ENCODE data around the gene EPB41. TPM values are rescaled to one million over a fixed set of nuclear protein-coding genes. Genes with fewer than 3 reads are reported as not detected.

The EPB41 gene
- total and polyA plus RNA-seq, 2 of the 4 experiments (the other 2 are of a cell fraction) = 4.6 to 10.0 TPM

DNA sequence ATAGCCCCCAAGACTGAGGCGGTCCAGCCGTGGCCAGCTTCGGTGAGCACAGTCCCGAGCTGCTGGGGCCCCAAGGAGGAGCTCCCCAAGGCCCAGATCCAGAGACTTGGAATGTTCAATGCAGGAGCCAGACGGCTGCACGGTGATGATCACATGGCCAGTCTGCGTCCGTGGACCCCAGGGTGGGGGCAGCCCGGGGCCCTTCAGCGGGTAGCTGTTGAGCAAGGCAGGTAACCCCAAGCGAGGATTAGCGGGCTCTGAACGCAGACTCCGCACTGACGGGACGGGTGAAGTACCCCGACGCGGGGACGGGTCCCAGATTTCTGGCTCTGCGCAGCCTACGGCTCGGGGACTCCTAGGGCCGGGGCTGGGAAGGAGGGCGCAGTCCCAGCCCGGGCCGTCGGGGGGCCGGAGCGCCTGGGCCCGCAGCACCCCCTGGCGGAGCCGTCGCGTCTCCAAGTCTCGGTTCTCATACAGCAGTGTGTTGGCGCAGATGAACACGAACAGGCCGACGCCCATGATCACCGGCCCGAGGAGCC is 206.6 kb downstream of the EPB41 start:
- no peak for TF ChIP-seq CHD1 (IDR thresholded peaks at IDR 0.05; ENCODE audit: low read depth, low read length)
- TF ChIP-seq, protein P1, sequence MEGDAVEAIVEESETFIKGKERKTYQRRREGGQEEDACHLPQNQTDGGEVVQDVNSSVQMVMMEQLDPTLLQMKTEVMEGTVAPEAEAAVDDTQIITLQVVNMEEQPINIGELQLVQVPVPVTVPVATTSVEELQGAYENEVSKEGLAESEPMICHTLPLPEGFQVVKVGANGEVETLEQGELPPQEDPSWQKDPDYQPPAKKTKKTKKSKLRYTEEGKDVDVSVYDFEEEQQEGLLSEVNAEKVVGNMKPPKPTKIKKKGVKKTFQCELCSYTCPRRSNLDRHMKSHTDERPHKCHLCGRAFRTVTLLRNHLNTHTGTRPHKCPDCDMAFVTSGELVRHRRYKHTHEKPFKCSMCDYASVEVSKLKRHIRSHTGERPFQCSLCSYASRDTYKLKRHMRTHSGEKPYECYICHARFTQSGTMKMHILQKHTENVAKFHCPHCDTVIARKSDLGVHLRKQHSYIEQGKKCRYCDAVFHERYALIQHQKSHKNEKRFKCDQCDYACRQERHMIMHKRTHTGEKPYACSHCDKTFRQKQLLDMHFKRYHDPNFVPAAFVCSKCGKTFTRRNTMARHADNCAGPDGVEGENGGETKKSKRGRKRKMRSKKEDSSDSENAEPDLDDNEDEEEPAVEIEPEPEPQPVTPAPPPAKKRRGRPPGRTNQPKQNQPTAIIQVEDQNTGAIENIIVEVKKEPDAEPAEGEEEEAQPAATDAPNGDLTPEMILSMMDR (conservative IDR thresholded peaks at IDR 0.05; ENCODE audit: low read depth, low read length) = peak; percentile 62
- H3K4me1 ChIP-seq (ENCODE audit: control insufficient read depth, insufficient read depth, low read length) = peaks cover 17% of the 10 kb centered on the region
- no peak overlapping the region for H3K9ac ChIP-seq (ENCODE audit: low read depth, low read length)
- ChIA-PET POLR2A (ENCODE audit: unreplicated experiment) (no interaction called here), CTCF (interaction anchor here (1.1 kb wide), 1 partner anchor 82 kb away, joined by 3 read pairs; no protein-coding TSS in a partner anchor)
- no peak overlapping the region for H2BK120ac ChIP-seq (ENCODE audit: low read depth, low read length)
- H2BK15ac ChIP-seq (ENCODE audit: low read depth, low read length) = no peak overlapping the region
- no peak overlapping the region for H2AK5ac ChIP-seq (ENCODE audit: low read depth, low read length)
- H2AFZ ChIP-seq (replicated peaks; ENCODE audit: low read length, poor library complexity) = peak overlapping the region; percentile 44
- no peak overlapping the region for H2BK20ac ChIP-seq (ENCODE audit: low read depth, low read length)
- no peak overlapping the region for H3K4ac ChIP-seq (ENCODE audit: low read depth, low read length)
- H3K9me3 ChIP-seq (ENCODE audit: control insufficient read depth, insufficient read depth, low read length) = no peaks in the 10 kb centered on the region
- 58% methylated on average over 19 of the region's 42 CpGs; no CpG with 5 or more reads in 1 of the 2 experiments for WGBS, 2 experiments (ENCODE audit: extremely low coverage in 2 of 2, insufficient read length in 1 of 2)
- intact Hi-C loops (cut with micrococcal nuclease) (loop anchor here (5.0 kb wide), 1 partner anchor 239 kb away; no protein-coding TSS in a partner anchor), in situ Hi-C loops (cut with MboI; ENCODE audit: low sequenced_read_pairs) (no loop called here), dilution Hi-C loops (cut with HindIII; ENCODE audit: low sequenced_read_pairs, unreplicated experiment) (no loop called here)
- H3K23ac ChIP-seq (ENCODE audit: low read depth, low read length) = no peak overlapping the region
- no peak overlapping the region for H4K5ac ChIP-seq (ENCODE audit: low read depth, low read length)
- no peak overlapping the region for H3K14ac ChIP-seq (replicated peaks; ENCODE audit: low read depth, low read length)
- no peak overlapping the region for H3K4me3 ChIP-seq (ENCODE audit: insufficient read depth, low read depth, low read length)
- H3K4me2 ChIP-seq (ENCODE audit: low read depth, low read length) = no peak overlapping the region
- H3K18ac ChIP-seq (ENCODE audit: low read depth, low read length) = no peak overlapping the region
- ATAC-seq (ENCODE audit: low read depth) = no peak
- H3K9me1 ChIP-seq (ENCODE audit: insufficient read depth, low read length) = no peaks in the 10 kb centered on the region; the same call in 1 of the 2 replicates
- H4K8ac ChIP-seq (ENCODE audit: low read depth in 2 of 2, low read length in 2 of 2) = no peak overlapping the region
- no peak overlapping the region for H3K56ac ChIP-seq (ENCODE audit: extremely low read depth, insufficient read depth, low read length)
- DNase-seq = peak; percentile 16
- no peak overlapping the region for H3K27ac ChIP-seq (ENCODE audit: insufficient read depth, low read length)
- no peak overlapping the region for H4K91ac ChIP-seq (ENCODE audit: insufficient read depth, low read depth, low read length)
- peak overlapping the region; percentile 58 for H2AK9ac ChIP-seq (replicated peaks; ENCODE audit: low read depth, low read length, poor library complexity)
- no peaks in the 10 kb centered on the region for H3K27me3 ChIP-seq (ENCODE audit: control insufficient read depth, insufficient read depth, low read length)
- H3K79me1 ChIP-seq (ENCODE audit: low read depth in 1 of 2, low read length in 2 of 2) = peaks cover 0 to 13% of the 10 kb centered on the region in 2 experiments; a peak in 1 of 4 replicates
- no peaks in the 10 kb centered on the region; the same call in 1 of the 2 replicates for H4K20me1 ChIP-seq (ENCODE audit: insufficient read depth, low read length)
- BruUV-seq (replicated peaks) = no TSS peak
- no peak overlapping the region for H2BK5ac ChIP-seq (ENCODE audit: low read depth, low read length, poor library complexity, severe bottlenecking)
- no peaks in the 10 kb centered on the region for H3K36me3 ChIP-seq (ENCODE audit: control insufficient read depth, insufficient read depth, low read length)

All from IMR-90 (cell line).